Stimulated activated CD4-positive, alpha-beta T cell treated with anti-CD3 and anti-CD28 coated beads, Interleukin-4, amount 100 ng/mL, for 24 hours (primary cell): ENCODE measurements around the gene OR52A5.

ENCODE experiments used
- DNase-seq: peaks from one replicate; pipeline ENCODE4 v3.0.0-alpha.2; 2020

OR52A5 gene

GRCh38 chr11:5107285-5107684 is 30.9 kb downstream of the OR52A5 start:
- no peak for DNase-seq

GRCh38 chr11:5103066-5103465 is 35.1 kb downstream of the OR52A5 start:
- no peak for DNase-seq

- DNase-seq = no peak
Measured at GRCh38 chr11:5102246-5102645, 35.9 kb downstream of the OR52A5 start.

- DNase-seq = no peak
Measured at GRCh38 chr11:5096011-5096410, 42.1 kb downstream of the OR52A5 start.

- DNase-seq = no peak
Measured at GRCh38 chr11:5092821-5093585, 45.2 kb downstream of the OR52A5 start.

- DNase-seq = no peak
Measured at GRCh38 chr11:5090668-5091067, 47.5 kb downstream of the OR52A5 start.

- no peak for DNase-seq
Measured at GRCh38 chr11:5088556-5088955, 49.6 kb downstream of the OR52A5 start.

GRCh38 chr11:5083602-5084001 is 54.6 kb downstream of the OR52A5 start:
- DNase-seq = no peak

- DNase-seq = no peak
Measured at GRCh38 chr11:5081405-5081804, 56.8 kb downstream of the OR52A5 start.
